ENCODE measurements around the gene KLF4. TPM values are rescaled to one million over a fixed set of nuclear protein-coding genes. Genes with fewer than 3 reads are reported as not detected.

The KLF4 gene
- total RNA-seq, 3 donors from 2014 or later (not counting 1 experiment from before 2014, with no cell fraction given), result 29.8 to 162 (median 29.8) TPM

GRCh38 chr9:107472581-107473340 lies 16.8 kb downstream of the KLF4 start:
- H3K27me3 ChIP-seq (ENCODE audit: control insufficient read depth, insufficient read depth, low read length), result no peaks in the 10 kb centered on the region
- H3K36me3 Mint-ChIP-seq, result no peaks in the 10 kb centered on the region
- H3K4me3 ChIP-seq (ENCODE audit: low read length), result no peak overlapping the region
- H3K27ac Mint-ChIP-seq, result no peak overlapping the region
- H3K27ac ChIP-seq (ENCODE audit: low read length), result no peak overlapping the region
- no peaks in the 10 kb centered on the region for H3K4me1 ChIP-seq (ENCODE audit: control insufficient read depth, insufficient read depth, low read length)
- no peaks in the 10 kb centered on the region for H3K36me3 ChIP-seq (ENCODE audit: control insufficient read depth, insufficient read depth, low read length)
- intact Hi-C loops (cut with micrococcal nuclease), result no loop called here
- H3K9me3 ChIP-seq (ENCODE audit: control insufficient read depth, insufficient read depth, low read length), result no peaks in the 10 kb centered on the region
- H3K4me1 Mint-ChIP-seq, result no peaks in the 10 kb centered on the region
- ATAC-seq (no peak), DNase-seq (no peak)
- H3K9me3 Mint-ChIP-seq, result no peaks in the 10 kb centered on the region
- peaks cover 0 to under 1% of the 10 kb centered on the region in 2 donors for H3K27me3 Mint-ChIP-seq (ENCODE audit: low read depth in 2 of 2)
- no peak for TF ChIP-seq CTCF (IDR thresholded peaks at IDR 0.05)
- WGBS (ENCODE audit: insufficient coverage), result 81% methylated on average over 9 of the region's 9 CpGs
- H3K4me3 Mint-ChIP-seq, result no peak overlapping the region

- intact Hi-C loops (cut with micrococcal nuclease), result no loop called here
- H3K36me3 ChIP-seq (ENCODE audit: control insufficient read depth, insufficient read depth, low read length), result no peaks in the 10 kb centered on the region
- H3K27ac ChIP-seq (ENCODE audit: low read length), result no peak overlapping the region
- H3K4me1 Mint-ChIP-seq, result no peaks in the 10 kb centered on the region
- TF ChIP-seq CTCF (IDR thresholded peaks at IDR 0.05), result no peak
- H3K9me3 Mint-ChIP-seq, result no peaks in the 10 kb centered on the region
- H3K4me3 ChIP-seq (ENCODE audit: low read length), result no peak overlapping the region
- WGBS (ENCODE audit: insufficient coverage), result 84% methylated on average over 6 of the region's 6 CpGs
- DNase-seq, result no peak
- H3K4me3 Mint-ChIP-seq, result no peak overlapping the region
- H3K27ac Mint-ChIP-seq, result no peak overlapping the region
- peaks cover 3 to 12% of the 10 kb centered on the region in 2 donors for H3K27me3 Mint-ChIP-seq (ENCODE audit: low read depth in 2 of 2)
- no peaks in the 10 kb centered on the region for H3K4me1 ChIP-seq (ENCODE audit: control insufficient read depth, insufficient read depth, low read length)
- H3K27me3 ChIP-seq (ENCODE audit: control insufficient read depth, insufficient read depth, low read length), result peaks cover 2% of the 10 kb centered on the region
- H3K36me3 Mint-ChIP-seq, result no peaks in the 10 kb centered on the region
- ATAC-seq, result no peak
- H3K9me3 ChIP-seq (ENCODE audit: control insufficient read depth, insufficient read depth, low read length), result no peaks in the 10 kb centered on the region
Observed at GRCh38 chr9:107471552-107471951, 18.0 kb downstream of the KLF4 start.

- H3K4me3 ChIP-seq (ENCODE audit: low read length), result no peak overlapping the region
- no peaks in the 10 kb centered on the region for H3K36me3 ChIP-seq (ENCODE audit: control insufficient read depth, insufficient read depth, low read length)
- H3K36me3 Mint-ChIP-seq, result no peaks in the 10 kb centered on the region
- peak overlapping the region; percentile 31 for H3K4me3 Mint-ChIP-seq
- ATAC-seq, result no peak
- WGBS (ENCODE audit: insufficient coverage), result 38% methylated on average over 1 of the region's 1 CpG
- H3K9me3 ChIP-seq (ENCODE audit: control insufficient read depth, insufficient read depth, low read length), result no peaks in the 10 kb centered on the region
- H3K27me3 Mint-ChIP-seq (ENCODE audit: low read depth in 2 of 2), result peaks cover 23 to 35% of the 10 kb centered on the region in 2 donors
- no peak for TF ChIP-seq CTCF (IDR thresholded peaks at IDR 0.05)
- DNase-seq, result no peak
- no peak overlapping the region for H3K27ac Mint-ChIP-seq
- no peaks in the 10 kb centered on the region for H3K9me3 Mint-ChIP-seq
- no peaks in the 10 kb centered on the region for H3K4me1 Mint-ChIP-seq
- H3K4me1 ChIP-seq (ENCODE audit: control insufficient read depth, insufficient read depth, low read length), result peaks cover 12% of the 10 kb centered on the region
- H3K27ac ChIP-seq (ENCODE audit: low read length), result no peak overlapping the region
- intact Hi-C loops (cut with micrococcal nuclease), result loop anchor here (10.0 kb wide), 1 partner anchor 1487 kb away; no protein-coding TSS in a partner anchor
- peaks cover 5% of the 10 kb centered on the region for H3K27me3 ChIP-seq (ENCODE audit: control insufficient read depth, insufficient read depth, low read length)
Observed at GRCh38 chr9:107467416-107467815, 22.2 kb downstream of the KLF4 start.
